ENCODE data around the gene ZBTB17. TPM values are rescaled to one million over a fixed set of nuclear protein-coding genes. Genes with fewer than 3 reads are reported as not detected.
"Not testable (repeated sequence)": the region's sequence is repeated elsewhere in the genome, so short reads cannot be mapped to it uniquely, and the experiment has no call there.

The ZBTB17 gene
- polyA plus RNA-seq, 1 experiment = 21.4 TPM

DNA sequence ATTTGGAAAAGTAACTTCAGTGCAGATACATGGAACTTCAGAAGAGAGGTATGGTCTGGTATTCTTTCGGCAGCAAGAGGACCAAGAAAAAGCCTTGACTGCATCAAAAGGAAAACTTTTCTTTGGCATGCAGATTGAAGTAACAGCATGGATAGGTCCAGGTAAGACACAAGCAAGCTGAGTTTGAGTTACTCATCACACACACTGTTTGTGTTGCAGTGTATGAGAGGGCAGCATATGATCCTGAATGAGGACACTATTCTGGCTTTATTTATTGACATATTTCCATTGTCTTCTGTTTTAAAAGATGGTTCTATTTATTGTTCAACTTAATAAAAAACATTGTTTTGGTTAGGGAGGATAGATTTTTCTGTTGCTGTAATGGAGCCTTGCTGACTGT lies 64.8 kb downstream of the ZBTB17 start:
- DNase-seq (ENCODE audit: low read depth, low spot score) = no peak
- TF ChIP-seq, protein P1, sequence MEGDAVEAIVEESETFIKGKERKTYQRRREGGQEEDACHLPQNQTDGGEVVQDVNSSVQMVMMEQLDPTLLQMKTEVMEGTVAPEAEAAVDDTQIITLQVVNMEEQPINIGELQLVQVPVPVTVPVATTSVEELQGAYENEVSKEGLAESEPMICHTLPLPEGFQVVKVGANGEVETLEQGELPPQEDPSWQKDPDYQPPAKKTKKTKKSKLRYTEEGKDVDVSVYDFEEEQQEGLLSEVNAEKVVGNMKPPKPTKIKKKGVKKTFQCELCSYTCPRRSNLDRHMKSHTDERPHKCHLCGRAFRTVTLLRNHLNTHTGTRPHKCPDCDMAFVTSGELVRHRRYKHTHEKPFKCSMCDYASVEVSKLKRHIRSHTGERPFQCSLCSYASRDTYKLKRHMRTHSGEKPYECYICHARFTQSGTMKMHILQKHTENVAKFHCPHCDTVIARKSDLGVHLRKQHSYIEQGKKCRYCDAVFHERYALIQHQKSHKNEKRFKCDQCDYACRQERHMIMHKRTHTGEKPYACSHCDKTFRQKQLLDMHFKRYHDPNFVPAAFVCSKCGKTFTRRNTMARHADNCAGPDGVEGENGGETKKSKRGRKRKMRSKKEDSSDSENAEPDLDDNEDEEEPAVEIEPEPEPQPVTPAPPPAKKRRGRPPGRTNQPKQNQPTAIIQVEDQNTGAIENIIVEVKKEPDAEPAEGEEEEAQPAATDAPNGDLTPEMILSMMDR (IDR thresholded peaks at IDR 0.05; ENCODE audit: low read depth, low read length) = no peak
- ChIA-PET CTCF (no interaction called here), POLR2A (no interaction called here)
- Histone ChIP-seq H3K9me3 (ENCODE audit: control insufficient read depth, insufficient read depth, low read length) (no peaks in the 10 kb centered on the region), H3K27me3 (ENCODE audit: control insufficient read depth, insufficient read depth, low read length) (no peaks in the 10 kb centered on the region), H3K27ac (ENCODE audit: low read depth, low read length) (no peak overlapping the region), H3K4me3 (ENCODE audit: low read depth, low read length) (no peak overlapping the region)

DNA sequence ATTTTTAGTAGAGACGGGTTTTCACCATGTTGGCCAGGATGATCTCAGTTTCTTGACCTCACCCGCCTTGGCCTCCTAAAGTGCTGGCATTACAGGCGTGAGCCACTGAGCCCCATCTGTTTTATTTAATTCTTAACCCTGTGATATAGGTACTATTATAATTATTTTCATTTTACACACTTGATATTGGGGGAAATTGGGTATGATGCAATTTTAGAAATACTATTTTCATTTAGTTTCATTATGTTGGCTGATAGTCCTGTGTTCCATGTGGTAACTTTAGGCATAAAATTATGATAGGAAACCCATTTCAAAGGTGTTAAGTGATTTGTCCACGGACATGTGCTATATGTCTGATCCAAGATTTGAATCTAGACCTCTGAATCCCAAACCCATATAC lies 67.3 kb downstream of the ZBTB17 start:
- ChIA-PET POLR2A (no interaction called here), CTCF (no interaction called here)
- DNase-seq (ENCODE audit: low read depth, low spot score) = no peak

DNA sequence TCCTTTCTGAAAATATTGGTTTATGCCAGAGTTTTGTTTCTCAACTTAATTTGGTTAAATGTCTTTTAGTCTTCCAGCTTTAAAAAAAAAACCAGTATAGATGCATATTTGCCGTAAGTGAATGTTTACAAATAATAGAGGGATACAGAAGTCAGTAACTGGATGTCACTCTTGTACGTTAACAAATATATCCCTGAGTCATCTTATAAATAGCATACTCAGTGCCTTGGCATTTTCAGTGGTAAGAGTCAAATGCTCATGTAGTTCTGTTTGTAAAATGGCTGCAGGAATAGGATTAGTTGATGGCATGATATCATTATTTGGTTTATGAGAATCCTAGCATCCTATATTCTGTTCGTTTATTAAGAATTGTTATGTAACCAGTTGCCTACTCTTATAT lies 73.0 kb downstream of the ZBTB17 start:
- ChIA-PET POLR2A (interaction anchor here (0.6 to 1.0 kb wide), 2 partner anchors 9 to 19 kb away, joined by 3 read pairs; no protein-coding TSS in a partner anchor), CTCF (interaction anchor here (0.5 to 1.6 kb wide), 2 partner anchors 16 to 87 kb away, joined by 3 to 5 read pairs; no protein-coding TSS in a partner anchor)
- DNase-seq (ENCODE audit: low read depth, low spot score) = no peak
- Histone ChIP-seq H3K4me3 (ENCODE audit: low read depth, low read length) (no peak overlapping the region), H3K27me3 (ENCODE audit: control insufficient read depth, insufficient read depth, low read length) (no peaks in the 10 kb centered on the region), H3K9me3 (ENCODE audit: control insufficient read depth, insufficient read depth, low read length) (no peaks in the 10 kb centered on the region), H3K27ac (ENCODE audit: low read depth, low read length) (no peak overlapping the region)
- TF ChIP-seq, protein P1 (IDR thresholded peaks at IDR 0.05; ENCODE audit: low read depth, low read length) = no peak

More for the DNA sequence above, 67.3 kb downstream of the ZBTB17 start:
- no peaks in the 10 kb centered on the region for H3K27me3 ChIP-seq (ENCODE audit: control insufficient read depth, insufficient read depth, low read length)
- H3K4me3 ChIP-seq (ENCODE audit: low read depth, low read length) = no peak overlapping the region
- TF ChIP-seq, protein P1 (IDR thresholded peaks at IDR 0.05; ENCODE audit: low read depth, low read length) = no peak
- H3K27ac ChIP-seq (ENCODE audit: low read depth, low read length) = no peak overlapping the region
- H3K9me3 ChIP-seq (ENCODE audit: control insufficient read depth, insufficient read depth, low read length) = no peaks in the 10 kb centered on the region

DNA sequence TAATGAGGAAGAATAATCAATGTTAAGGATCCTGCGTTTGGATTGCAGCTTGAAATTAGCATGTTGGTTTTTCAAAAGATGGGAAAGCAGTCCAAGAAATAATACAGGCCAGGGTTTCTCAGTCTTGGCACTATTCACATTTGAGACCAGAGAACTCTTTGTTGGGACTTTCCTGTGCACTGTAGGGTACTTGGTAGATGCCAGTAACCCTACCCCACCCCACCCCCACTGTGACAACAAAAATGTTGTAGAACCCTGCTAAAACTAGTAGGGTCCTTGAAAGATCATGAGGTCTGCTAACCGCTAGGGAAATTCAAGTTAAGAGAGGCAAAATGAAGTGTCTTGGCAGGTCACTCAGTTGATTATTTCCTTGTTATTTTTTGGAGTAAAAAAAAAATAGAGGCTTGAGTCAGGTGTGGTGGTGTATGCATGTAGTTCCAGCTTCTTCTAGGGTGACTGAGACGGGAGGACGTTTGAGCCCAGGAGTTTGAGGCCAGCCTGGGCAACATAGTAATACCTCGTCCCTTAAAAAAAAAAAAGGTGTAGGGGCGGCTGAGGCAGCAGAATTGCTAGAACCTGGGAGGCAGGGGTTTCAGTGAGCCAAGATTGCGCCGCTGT lies 75.1 kb downstream of the ZBTB17 start:
- DNase-seq (ENCODE audit: low read depth, low spot score) = no peak
- Histone ChIP-seq H3K27me3 (ENCODE audit: control insufficient read depth, insufficient read depth, low read length) (no peaks in the 10 kb centered on the region), H3K4me3 (ENCODE audit: low read depth, low read length) (no peak overlapping the region), H3K27ac (ENCODE audit: low read depth, low read length) (no peak overlapping the region), H3K9me3 (ENCODE audit: control insufficient read depth, insufficient read depth, low read length) (no peaks in the 10 kb centered on the region)
- TF ChIP-seq, protein P1 (IDR thresholded peaks at IDR 0.05; ENCODE audit: low read depth, low read length) = no peak
- ChIA-PET POLR2A (no interaction called here), CTCF (interaction anchor here (0.6 kb wide), 1 partner anchor 55 kb away, joined by 3 read pairs; no protein-coding TSS in a partner anchor)

DNA sequence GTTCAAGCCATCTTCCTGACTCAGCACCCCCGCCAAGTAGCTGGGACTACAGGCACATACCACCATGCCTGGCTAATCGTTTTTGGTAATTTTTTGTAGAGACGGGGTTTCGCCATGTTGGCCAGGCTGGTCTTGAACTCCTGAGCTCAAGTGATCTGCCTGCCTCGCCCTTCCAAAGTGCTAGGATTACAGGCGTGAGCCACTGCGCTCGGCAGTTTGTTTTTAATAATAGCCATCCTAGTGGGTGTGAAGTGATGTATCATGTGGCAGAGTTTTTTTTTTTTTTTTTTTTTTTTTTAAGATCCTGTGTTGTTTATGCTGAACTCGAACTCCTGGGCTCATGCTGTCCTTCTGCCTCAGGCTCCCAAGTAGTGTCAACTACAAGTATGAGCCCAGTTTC lies 76.6 kb downstream of the ZBTB17 start:
- Histone ChIP-seq H3K27me3 (ENCODE audit: control insufficient read depth, insufficient read depth, low read length) (no peaks in the 10 kb centered on the region), H3K4me3 (ENCODE audit: low read depth, low read length) (no peak overlapping the region), H3K27ac (ENCODE audit: low read depth, low read length) (no peak overlapping the region), H3K9me3 (ENCODE audit: control insufficient read depth, insufficient read depth, low read length) (no peaks in the 10 kb centered on the region)
- DNase-seq (ENCODE audit: low read depth, low spot score) = no peak
- CTCF ChIA-PET = no interaction called here
- TF ChIP-seq, protein P1 (IDR thresholded peaks at IDR 0.05; ENCODE audit: low read depth, low read length) = no peak
- POLR2A ChIA-PET = no interaction called here

DNA sequence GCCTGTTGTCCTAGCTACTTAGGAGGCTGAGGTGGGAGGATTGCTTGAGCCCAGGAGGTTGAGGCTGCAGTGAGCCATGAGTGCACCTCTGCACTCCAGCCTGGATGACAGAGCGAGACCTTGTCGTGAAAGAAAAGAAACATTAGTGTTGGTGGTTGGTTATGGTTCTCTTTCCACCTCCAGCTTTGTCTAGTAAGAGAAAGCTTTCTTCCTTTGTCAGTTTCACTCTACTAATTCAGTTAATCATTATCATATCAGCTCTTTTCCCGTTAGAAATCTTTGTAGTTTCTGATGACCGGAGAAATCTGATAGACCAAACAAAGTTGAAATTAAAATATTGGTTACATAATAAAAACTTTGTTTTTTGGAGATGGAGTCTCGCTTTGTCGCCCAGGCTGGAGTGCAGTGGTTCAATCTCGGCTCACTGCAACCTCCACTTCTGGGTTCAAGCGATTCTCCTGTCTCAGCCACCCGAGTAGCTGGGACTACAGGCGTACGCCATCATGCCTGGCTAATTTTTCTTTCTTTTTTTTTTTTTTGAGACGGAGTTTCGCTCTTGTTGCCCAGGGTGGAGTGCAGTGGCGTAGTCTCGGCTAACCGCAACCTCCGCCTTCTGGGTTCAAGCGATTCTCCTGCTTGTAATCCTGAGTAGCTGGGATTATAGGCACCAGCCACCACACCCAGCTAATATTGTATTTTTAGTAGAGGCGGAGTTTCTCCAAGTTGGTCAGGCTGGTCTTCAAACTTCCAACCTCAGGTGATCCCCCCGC lies 78.9 kb downstream of the ZBTB17 start:
- CTCF ChIA-PET = interaction anchor here (0.6 to 1.1 kb wide), 3 partner anchors 29 to 82 kb away, joined by 3 to 6 read pairs (median 3); no protein-coding TSS in a partner anchor
- H3K4me3 ChIP-seq (ENCODE audit: low read depth, low read length); H3K27me3 ChIP-seq (ENCODE audit: control insufficient read depth, insufficient read depth, low read length); POLR2A ChIA-PET; H3K27ac ChIP-seq (ENCODE audit: low read depth, low read length); H3K9me3 ChIP-seq (ENCODE audit: control insufficient read depth, insufficient read depth, low read length); DNase-seq (ENCODE audit: low read depth, low spot score): not testable (repeated sequence)
